PFSK-1 (cell line): ENCODE results near the gene TMEM220.

ENCODE experiments used
- FOXP2 ChIP-seq: optimal IDR thresholded peaks from 2 replicates; pipeline ENCODE3; 2011; ENCODE audit warnings: borderline replicate concordance, control low read depth, inconsistent platforms; ENCODE audit not compliant: insufficient read depth; ENCODE audit errors: extremely low read length, extremely low read depth
- POLR2AphosphoS5 ChIP-seq: IDR thresholded peaks from 2 replicates; pipeline ENCODE4 v1.6.1; 2012; ENCODE audit warnings: low read depth, mild to moderate bottlenecking, control low read depth, low read length, moderate library complexity
- SIN3A ChIP-seq: IDR thresholded peaks from 2 replicates; pipeline ENCODE4 v1.6.1; 2012; ENCODE audit warnings: mild to moderate bottlenecking, low read length, moderate library complexity, borderline replicate concordance; ENCODE audit not compliant: insufficient read depth
- TAF1 ChIP-seq: IDR thresholded peaks from 2 replicates; pipeline ENCODE4 v1.6.1; 2012; ENCODE audit warnings: low read length, control low read depth, borderline replicate concordance; ENCODE audit not compliant: insufficient read depth
- TF ChIP-seq, protein P1 (sequence below), 2 experiments: IDR thresholded peaks; 2 replicates each; pipeline versions ENCODE4 v1.6.1 to v1.8.0; 2011 to 2012; ENCODE audit warnings: low read depth in 2 of 2, low read length in 2 of 2, control low read depth in 1 of 2, inconsistent platforms in 1 of 2, mild to moderate bottlenecking in 1 of 2, moderate library complexity in 1 of 2; ENCODE audit not compliant: insufficient read depth in 1 of 2

DNA sequence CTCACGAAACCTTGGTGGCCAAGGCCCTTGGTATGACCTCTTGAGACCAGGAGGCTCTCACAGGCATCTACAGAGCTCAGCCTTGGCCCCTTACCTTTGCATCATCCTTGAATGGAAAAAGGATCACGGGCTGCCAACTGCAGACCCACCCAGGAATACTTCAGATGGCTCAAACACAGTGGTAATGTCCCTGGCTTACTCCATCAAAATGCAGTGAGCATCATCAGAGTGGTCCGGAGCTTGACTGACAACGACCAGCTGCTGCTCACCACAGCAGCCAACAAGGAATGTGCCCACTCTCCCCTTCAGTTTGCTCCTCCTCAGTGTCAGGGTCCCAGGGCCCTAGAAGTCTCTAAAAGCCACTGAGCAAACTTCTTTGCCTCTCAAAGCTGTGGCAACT is 55.1 kb downstream of the TMEM220 start:
- TF ChIP-seq POLR2AphosphoS5 (no peak), TAF1 (no peak), SIN3A (no peak), FOXP2 (no peak)
- TF ChIP-seq, protein P1, sequence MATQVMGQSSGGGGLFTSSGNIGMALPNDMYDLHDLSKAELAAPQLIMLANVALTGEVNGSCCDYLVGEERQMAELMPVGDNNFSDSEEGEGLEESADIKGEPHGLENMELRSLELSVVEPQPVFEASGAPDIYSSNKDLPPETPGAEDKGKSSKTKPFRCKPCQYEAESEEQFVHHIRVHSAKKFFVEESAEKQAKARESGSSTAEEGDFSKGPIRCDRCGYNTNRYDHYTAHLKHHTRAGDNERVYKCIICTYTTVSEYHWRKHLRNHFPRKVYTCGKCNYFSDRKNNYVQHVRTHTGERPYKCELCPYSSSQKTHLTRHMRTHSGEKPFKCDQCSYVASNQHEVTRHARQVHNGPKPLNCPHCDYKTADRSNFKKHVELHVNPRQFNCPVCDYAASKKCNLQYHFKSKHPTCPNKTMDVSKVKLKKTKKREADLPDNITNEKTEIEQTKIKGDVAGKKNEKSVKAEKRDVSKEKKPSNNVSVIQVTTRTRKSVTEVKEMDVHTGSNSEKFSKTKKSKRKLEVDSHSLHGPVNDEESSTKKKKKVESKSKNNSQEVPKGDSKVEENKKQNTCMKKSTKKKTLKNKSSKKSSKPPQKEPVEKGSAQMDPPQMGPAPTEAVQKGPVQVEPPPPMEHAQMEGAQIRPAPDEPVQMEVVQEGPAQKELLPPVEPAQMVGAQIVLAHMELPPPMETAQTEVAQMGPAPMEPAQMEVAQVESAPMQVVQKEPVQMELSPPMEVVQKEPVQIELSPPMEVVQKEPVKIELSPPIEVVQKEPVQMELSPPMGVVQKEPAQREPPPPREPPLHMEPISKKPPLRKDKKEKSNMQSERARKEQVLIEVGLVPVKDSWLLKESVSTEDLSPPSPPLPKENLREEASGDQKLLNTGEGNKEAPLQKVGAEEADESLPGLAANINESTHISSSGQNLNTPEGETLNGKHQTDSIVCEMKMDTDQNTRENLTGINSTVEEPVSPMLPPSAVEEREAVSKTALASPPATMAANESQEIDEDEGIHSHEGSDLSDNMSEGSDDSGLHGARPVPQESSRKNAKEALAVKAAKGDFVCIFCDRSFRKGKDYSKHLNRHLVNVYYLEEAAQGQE (IDR thresholded peaks at IDR 0.05; ENCODE audit: insufficient read depth in 1 of 2, low read depth in 2 of 2, low read length in 2 of 2): no peak
